HG02852 (cell line): ENCODE data around the gene HOXB9.

Source experiments
- ATAC-seq: cut with Tn5 transposase; IDR thresholded peaks from one replicate; pipeline ENCODE4 v1.9.1; 2021; ENCODE audit warnings: mild to moderate bottlenecking, moderate library complexity; ENCODE audit not compliant: unreplicated experiment

Gene HOXB9

DNA sequence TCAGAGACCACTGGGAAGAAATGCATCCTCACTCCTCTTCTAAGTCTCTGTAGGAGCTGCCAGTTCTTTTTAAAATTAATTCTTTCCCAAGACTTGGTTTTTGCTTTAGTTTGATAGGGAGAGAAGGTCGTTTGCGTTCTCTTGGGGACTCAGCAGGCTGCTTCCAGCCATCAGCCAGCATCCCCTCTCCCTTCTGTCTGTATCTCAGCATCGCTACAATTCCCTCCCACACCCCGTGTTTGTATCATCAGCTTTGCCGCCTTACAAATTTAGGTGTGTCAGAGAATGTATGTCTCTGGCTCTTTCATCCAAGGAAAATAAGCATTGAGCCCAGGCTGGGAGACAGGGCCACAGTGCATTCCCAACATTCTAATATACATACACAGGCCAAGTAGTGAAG lies 26.8 kb downstream of the HOXB9 start:
- ATAC-seq = no peak

DNA sequence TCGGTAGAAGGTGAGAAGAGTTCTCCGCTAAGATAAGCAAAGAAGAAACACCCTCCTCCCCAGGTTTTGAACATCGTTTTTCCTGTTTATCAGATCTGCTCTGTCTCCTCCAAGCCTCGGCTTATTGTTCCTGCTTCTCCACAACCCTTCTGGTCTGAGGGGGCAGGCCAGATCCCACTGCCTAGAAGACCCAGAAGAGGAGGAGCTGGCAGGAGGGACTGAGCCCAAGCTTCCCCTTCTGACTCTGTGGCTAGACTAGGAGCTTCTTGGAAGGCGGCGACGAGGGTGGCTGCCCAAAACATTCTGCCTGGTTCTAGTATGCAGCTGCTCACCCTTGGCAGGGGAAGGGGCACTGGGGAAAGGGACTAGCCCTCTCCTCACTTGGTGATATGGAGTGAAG lies 27.4 kb downstream of the HOXB9 start:
- no peak for ATAC-seq

DNA sequence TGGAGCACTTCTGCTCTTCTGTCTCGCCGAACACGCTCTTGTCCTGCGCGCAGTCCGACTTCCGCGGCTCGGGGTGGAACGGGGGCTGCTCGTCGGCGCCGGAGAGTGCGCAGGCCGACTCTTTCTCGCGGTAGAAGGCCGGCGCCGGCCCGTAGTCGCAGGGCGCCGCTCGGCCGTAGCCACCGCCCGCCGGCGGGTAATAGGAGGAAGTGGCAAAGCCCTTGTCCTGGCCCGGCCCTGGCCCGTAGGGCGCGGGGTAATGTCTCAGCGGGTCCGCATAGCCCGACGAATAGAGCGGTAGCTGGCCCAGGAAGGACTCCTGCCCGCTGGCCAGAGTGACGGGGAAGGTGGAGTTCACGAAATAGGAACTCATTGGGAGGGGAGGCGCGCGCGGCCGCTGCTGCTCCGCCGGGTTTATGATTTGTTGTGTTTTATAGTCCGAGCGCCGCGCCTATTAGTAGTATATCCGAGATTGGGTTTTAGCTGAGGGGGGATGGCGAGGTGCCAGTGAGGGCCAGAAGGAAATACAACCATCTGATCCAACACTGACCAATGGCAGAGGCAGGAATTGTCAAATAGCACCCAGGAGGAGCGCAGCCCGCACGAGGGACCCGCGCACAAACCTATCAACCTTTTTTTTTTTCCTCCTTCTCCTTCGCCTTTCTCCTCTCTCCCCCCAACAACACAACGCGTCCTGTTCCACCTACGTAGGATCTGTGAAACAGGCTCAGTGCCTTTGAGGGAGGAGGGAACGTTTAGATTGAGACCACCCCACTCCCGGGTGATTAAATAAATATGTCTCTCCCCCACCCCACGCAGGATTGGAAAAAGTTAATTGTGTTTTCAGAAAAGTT lies 28.2 kb downstream of the HOXB9 start:
- ATAC-seq = no peak

DNA sequence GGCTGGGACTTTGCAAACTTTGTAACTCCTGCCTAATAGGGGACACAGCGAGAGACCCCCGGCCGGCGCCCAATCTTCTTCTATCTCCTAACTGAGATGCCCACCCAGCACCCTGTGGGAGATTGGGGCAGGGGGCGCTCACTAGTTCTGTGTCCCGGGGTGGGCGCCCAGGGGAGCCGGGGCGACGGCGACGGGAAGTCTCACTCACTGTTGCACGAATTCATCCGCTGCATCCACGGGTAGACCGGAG lies 28.7 kb downstream of the HOXB9 start:
- ATAC-seq = no peak

DNA sequence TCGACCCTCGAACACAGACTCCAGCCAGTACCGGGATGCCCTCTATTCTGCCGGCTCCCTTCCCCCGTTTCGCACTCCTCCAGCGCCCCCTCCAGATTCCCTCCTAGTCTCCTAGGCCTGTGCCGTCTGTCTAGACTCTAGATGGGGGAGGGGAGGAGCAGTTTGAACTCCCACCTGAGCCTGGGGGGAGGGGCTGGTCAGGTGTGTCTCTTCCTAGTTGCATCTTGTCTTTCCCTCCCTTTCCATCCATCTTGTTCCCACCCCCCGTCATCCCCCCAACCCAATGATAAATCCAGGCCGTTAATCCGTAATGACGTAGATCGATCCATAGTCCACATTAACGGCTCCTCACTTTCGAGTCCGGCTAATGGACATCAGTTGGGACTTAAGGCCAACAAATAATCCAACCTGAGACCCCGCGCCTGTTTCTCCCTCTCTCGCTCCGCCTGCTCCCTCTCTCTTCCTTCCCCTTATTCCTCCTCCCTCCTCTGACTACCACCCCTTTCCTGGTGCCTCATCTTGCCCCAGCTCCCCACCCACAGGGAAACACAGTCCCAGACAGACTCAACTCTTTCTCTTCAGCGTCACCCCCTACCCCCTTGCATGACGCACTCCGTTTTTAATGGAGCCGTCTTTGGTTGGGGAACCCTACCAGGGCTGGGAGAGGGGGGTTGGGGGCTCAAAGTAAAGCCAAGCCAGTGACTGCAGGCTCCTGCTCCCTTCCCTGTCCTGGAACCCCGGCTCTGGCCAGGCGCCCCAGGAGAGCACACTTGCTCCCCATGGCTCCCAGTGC lies 29.2 kb downstream of the HOXB9 start:
- ATAC-seq = no peak

DNA sequence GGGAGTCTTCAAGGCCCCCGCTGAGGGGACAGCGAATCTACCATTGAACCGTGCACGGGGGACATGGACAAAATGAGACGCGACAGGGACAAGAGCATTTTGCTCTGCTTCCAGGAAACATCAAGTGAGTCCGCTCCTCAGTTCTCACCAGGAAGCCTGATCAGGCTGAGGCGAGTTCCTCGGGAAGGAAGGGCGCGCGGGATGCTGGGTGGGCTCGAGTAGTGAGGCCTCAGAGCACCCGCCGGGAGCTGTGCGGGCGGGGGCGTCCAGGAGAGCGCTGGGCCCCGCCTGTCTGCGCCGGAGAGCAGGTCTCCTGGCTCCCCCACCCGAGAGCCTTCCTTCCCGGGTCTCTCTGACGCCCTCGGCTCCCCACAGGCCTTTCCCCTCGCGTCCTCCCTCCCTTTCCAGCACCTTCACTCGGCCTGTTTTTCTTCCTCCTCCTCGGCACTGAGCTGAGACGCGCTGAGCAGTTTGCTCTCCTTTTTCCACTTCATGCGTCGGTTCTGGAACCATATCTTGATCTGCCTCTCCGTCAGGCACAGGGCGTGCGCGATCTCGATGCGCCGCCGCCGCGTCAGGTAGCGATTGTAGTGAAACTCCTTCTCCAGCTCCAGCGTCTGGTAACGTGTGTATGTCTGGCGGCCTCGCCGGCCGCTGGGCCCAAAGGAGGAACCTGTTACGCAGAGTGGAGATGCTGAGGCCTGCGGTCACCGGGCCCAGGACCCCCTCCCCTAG lies 30.0 kb downstream of the HOXB9 start:
- ATAC-seq = no peak

DNA sequence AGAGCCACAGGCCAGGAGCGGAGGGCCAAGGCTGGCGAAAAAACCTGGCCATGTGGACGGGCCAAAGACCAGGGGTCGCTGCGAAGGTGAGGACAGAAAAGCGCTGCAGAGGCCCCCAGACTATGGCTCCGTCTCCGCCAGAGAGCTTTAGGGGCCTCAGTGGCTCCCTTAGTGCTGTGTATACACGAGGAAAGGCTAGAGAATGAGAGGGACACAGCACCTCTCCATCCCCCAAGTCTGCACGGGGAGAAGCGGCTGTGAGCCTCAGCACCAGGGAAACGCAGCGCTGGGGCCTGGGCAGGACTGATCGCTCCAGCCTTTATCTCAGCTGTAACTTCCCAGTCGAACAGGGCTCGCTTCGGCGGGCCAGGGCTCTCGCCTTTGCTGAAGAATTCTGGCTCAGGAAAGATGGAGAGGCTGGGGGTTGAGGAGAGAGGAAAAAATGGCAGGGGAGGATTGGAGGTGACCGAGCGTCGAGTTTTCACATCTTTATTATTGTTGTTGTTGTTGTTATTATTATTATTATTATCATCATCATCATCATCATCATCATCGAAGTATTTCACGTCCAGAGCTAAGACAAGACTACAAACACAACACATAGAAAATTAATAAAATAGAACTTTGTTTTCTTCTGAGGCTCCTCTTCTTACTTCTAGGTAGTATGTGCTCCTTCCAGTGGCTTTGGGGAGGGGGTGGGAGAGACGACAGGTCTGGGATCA lies 30.7 kb downstream of the HOXB9 start:
- no peak for ATAC-seq

DNA sequence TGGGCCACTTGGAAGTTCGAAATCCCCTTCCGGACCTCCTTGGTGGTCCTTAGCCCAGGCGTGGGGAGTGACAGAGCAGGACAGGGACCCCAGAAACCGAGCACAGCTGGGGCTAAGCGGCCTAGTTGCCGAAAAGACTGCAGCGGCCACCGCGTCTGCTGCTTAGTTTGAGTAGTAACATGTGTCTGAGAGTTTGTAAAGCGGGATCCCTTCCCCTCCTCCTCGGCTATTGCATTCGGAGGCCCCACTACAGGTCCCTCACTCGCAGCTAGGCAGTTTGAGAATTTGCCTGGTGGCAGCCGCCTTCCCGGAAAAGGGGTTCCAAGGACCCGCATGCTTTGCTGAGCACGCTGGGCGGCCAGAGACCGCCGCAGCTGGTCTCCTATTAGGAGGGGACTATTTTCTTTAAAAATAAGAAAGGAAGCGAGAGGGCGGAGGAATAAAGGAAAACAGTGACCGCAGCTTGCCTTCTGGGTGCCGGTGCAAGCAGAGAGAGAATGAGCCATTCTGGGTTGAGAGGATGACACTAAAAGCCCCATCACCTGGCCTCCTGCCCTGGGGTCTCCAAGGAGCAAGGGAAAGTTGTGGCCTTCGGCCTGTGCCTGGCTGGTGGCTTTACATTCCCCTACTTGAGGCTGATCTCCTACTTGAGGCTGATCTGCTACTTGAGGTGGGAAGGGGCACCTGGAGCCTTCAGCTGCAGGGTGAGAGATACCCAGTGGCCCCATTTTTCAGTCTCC lies 31.4 kb downstream of the HOXB9 start:
- ATAC-seq = no peak

DNA sequence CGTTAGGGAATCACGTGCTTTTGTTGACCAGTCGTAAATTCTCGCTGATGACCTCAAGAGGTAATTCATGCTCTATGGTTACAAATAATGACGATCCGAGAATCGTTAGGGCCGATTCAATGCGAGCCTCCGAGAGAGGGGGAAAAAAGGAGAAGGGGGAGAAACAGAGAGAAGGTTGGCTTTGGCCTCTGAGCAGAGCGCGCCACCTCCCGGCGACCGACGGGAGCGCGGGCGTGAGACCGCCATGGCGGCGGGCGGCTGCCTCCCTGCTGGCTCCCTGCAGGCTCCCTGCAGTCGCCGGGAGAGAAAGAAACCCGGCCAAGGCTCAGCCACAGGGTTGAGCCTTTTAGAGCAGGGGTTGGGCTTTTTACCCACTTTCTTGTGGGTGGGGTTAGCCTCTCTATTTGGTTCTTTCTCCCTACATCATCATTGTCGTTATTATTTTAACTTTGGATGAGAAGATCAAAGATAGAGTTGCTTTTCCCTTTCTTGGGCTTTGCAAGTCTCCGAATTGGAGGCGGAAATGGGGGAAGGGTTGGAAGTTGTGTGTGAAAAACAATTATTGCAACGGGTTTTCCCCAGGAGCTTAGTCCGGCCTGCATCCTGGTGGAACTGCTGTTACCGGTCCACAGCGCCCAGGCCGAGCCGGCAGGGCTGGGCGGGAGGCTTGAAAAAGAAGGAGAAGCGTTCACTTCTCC lies 32.2 kb downstream of the HOXB9 start:
- ATAC-seq = no peak

DNA sequence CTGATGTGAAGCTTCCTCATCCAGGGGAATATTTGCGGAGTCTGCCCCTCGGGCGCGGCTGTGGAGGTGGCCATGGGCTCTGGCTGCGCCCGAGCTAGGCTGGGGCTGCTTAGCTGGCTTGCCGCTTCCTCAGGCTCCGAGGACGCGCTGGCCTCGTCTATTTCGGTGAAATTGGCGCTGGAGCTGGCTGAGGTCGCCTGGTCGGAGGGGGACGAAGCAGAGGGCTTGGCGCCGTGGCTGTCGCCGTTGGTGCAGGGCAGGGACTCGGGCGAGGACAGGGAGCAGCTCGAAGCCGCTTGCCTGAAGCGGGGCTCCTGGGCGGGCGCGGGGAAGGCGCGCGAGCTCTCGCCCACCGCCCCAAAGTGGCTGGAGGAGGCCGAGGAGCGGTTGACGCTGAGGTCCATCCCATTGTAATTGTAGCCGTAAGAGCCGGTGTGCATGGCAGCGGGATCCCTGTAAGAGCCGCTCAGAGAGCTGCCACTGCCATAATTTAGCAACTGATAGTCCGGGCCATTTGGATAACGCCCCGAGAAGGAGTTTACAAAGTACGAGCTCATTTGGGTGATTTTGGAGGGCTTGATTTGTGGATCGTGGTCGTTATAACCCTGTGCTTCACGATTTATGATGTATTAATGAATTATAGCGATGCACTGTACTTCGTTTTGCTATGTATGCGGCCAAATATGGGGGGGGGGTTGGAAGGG lies 32.9 kb downstream of the HOXB9 start, which contains the start of gene HOXB5:
Gene HOXB5, minus strand, starts transcription at position 654 of the 704 bp plus-strand sequence. Its CDS starts 97 bp downstream, at position 557.
- no peak for ATAC-seq

DNA sequence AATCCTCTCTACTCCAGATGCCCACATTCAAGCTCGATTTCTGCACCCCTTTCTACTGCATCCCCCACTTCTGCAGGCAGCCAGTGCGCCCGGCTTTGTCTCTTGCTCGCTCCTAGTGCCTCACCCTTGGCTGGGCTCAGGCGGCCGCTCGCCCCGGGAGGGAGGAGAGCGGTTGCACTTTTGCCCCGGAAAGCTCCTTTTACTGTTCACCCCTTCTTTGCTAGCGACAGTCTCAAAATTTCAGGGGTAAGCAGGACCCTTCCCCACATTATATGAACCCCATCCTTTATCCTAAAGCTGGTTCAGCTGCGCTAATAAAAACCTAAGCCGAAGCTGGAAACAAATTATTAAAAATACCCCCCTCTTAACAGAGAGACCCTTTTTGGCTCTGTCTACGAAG lies 33.6 kb downstream of the HOXB9 start:
- no peak for ATAC-seq

DNA sequence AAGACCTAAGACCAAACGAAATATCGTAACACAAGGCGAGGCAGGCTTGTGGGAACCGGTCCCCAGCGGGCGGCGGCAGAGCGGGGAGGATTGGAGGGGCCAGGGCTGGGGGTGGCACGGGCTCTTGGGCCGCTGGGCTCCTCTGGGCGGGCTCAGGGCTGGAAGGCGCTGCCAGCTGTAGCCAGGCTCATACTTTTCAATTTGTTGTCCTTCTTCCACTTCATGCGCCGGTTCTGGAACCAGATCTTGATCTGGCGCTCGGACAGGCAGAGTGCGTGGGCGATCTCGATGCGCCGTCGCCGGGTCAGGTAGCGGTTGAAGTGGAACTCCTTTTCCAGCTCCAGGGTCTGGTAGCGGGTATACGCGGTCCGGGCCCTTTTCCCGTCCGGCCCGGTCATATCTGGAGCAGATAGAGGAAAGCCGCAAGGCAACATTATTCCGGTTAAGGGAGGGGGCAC lies 34.1 kb downstream of the HOXB9 start:
- ATAC-seq = no peak

DNA sequence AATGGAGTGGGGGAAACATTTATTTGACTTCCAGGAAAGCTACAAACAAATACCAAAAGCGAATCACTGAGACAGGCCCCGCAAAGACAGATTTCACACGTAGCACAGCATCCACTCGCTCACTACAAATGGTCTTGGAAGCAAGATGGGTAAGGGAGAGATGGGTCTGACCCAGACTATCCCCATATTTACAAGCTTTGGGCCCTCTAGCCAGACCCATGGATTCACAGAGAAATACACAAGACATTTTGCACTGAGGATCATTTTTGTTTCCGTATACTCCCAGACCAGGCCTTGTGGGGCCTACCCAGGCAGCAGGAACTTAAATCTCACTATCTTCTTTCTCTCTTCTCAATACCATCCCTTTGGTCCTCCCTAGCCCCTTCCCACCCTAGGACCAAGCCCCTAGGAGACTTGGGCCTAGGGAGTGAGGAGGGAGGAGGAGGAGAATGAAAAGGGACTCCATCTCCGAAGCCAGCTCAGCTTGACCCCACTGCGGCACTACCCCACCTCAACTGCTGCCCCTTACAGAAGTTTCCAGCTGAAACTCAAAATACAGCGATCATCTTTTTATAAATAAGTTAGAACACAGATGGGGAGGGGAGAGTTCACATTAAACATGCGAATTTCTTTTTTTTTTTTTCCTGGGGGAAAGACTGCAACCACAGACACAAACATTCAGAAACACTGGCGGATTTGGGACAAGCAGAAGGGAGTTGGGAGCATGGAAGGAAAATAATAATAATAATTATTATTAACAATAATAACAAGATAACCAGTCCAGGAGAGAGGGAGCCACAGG lies 34.7 kb downstream of the HOXB9 start:
- ATAC-seq = no peak

DNA sequence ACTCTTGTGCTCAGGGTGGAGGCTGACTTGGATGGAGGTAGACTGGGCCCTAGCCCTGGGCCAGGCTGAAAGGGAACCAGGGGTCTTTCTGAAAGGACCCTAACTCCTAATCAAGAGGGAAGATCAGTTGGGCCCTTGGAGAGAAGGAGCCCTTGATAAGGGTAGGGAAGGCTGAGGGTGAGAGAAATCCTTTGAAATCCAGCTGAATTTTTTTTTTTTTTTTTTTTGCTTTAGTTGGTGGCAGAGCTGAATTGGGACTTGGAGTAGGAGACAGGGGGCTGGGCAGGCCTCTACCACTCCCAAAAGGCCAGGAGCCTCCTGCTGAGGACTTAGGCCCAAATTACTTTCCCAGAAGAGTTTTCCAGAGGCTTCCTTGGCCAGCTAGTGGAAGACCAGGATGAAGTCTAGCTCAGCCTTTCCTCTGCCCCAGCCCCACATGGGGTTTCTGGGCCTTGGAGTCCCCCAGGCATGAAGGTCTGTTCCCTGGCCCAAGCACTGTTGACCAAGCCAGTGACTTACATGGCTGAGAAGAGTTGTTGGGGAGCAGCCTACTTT lies 35.5 kb downstream of the HOXB9 start:
- no peak for ATAC-seq

DNA sequence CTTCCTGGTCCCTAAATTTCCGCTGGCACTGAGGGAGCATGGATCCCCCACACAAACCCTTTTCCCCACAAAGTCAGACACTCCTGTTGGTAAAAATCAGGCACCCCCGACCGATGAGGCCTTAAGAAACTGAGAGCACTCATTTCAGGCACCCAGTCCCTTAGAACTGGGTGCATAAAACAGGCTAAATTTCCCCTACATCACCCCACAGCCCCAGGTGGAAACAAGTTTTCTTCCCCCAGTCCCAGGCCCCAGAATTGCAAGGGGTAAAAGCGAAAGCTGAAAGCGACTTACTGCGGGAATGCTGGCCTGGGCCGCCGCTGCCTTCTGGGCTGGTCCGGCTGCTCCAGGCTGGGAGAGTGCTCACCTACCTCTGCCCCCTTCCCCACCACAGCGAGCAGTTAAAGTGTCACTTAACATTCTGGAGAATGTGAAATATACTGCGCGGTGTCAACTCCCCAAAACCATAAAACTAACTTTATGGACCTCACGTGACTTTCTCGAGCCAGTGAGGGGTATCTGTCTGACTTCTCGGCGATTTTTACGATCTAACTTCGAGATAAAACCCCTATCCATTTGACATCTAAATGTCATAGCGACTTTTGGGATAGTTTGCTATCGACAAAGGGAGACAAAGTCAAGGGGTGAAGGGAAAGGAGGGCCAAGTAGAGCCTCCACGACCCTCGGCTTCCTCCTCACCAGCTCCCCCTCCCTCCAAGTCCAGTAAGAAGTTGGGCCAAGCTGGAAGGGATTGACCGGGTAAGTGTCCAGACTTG lies 36.1 kb downstream of the HOXB9 start, which contains the start of gene HOXB3:
Gene HOXB3, minus strand, starts transcription at position 411 of the 776 bp plus-strand sequence. CDS start 37,767 bp downstream, outside the sequence.
- no peak for ATAC-seq

DNA sequence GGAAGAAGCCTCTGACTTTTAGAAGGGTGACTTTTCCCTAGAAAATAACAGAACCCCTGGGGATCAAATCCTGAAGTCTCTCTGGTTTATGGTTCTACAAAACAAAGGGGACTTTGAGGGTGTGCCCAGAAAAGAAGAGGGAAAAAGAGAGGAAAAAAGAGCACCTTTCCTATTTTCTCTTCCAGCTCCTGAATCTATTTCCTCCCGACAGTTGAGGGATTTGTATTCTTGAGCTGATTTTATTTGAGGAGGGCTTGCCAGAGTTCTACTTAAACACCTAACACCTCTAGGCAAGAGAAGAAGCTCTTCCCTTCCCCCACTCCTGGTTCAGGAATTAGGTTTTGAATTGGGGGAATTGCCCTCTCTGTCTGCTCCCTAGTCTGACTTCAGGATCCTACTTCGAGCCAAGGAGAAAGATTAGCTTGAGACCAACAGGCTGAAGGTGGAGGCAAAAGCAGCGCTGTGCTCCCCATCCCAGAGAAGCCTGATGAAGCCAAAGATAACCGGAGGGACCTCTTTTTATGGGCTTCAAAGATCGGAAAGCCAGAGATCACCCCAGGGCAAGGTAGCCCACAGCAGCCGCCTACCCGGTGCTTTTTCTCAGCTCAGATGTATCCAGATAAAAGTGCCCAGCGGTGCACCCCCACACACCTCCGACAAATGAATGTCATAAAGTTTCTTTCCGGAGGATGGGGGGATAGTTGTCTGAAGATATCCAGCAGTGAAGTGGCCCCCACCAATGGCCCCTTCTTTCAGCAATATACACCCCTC lies 36.9 kb downstream of the HOXB9 start:
- ATAC-seq = no peak
